Osteoblast (primary cell): ENCODE results near the gene ELOVL6. TPM values are rescaled to one million over a fixed set of nuclear protein-coding genes. Genes with fewer than 3 reads are reported as not detected.
"Not testable (repeated sequence)": the region's sequence is repeated elsewhere in the genome, so short reads cannot be mapped to it uniquely, and the experiment has no call there.

Experiments used
- DNase-seq: peaks from one replicate; pipeline ENCODE4 v3.0.0; 2011; ENCODE audit warnings: low spot score, mixed read lengths; ENCODE audit not compliant: insufficient read length; ENCODE audit errors: missing footprints
- H2AFZ ChIP-seq: 2 replicates; pipeline ENCODE4 v1.6.0; 2011; ENCODE audit warnings: mild to moderate bottlenecking, low read length
- H3K27ac ChIP-seq: 2 replicates; pipeline ENCODE4 v1.5.1; 2011; ENCODE audit warnings: mild to moderate bottlenecking, low read depth, low read length, moderate library complexity
- H3K27me3 ChIP-seq: 2 replicates; pipeline ENCODE4 v1.6.0; 2012; ENCODE audit warnings: mild to moderate bottlenecking, control low read depth, inconsistent platforms, low read length, moderate library complexity; ENCODE audit not compliant: insufficient read depth
- H3K36me3 ChIP-seq: 2 replicates; pipeline ENCODE4 v1.5.1; 2011; ENCODE audit warnings: mild to moderate bottlenecking, low read length, control low read depth, moderate library complexity; ENCODE audit not compliant: insufficient read depth
- H3K4me1 ChIP-seq: 2 replicates; pipeline ENCODE4 v1.5.1; 2011; ENCODE audit warnings: mild to moderate bottlenecking, low read length, control low read depth, moderate library complexity; ENCODE audit not compliant: insufficient read depth
- H3K4me2 ChIP-seq: 2 replicates; pipeline ENCODE4 v1.6.0; 2011; ENCODE audit warnings: mild to moderate bottlenecking, low read length; ENCODE audit not compliant: insufficient read depth
- H3K4me3 ChIP-seq: fragments of 200-600 bp; sonication (generic); 3 replicates; pipeline ENCODE4 v1.5.1; 2012; ENCODE audit warnings: mild to moderate bottlenecking, low read length, inconsistent platforms; ENCODE audit not compliant: insufficient read depth
- H3K79me2 ChIP-seq: 2 replicates; pipeline ENCODE4 v1.6.0; 2012; ENCODE audit warnings: mild to moderate bottlenecking, low read length, control low read depth, inconsistent platforms; ENCODE audit not compliant: insufficient read depth
- H3K9me3 ChIP-seq: 2 replicates; pipeline ENCODE4 v1.5.1; 2011; ENCODE audit warnings: low read depth, low read length, control low read depth
- H4K20me1 ChIP-seq: 2 replicates; pipeline ENCODE4 v1.6.0; 2012; ENCODE audit warnings: mild to moderate bottlenecking, low read length, control low read depth; ENCODE audit not compliant: insufficient read depth
- total RNA-seq: library from RNA; depleted of rRNA; stranded (reverse); fragments of >200 nt; gene quantifications from 2 replicates; pipeline ENCODE4 v1.2.3, GENCODE V29; 2012
- TF ChIP-seq, protein P1 (sequence below): IDR thresholded peaks from 2 replicates; pipeline ENCODE4 v1.5.1; 2011; ENCODE audit warnings: mild to moderate bottlenecking, low read depth, low read length, moderate library complexity; ENCODE audit errors: extremely low read depth

The ELOVL6 gene
- total RNA-seq, 1 donor, result 12.7 TPM

DNA sequence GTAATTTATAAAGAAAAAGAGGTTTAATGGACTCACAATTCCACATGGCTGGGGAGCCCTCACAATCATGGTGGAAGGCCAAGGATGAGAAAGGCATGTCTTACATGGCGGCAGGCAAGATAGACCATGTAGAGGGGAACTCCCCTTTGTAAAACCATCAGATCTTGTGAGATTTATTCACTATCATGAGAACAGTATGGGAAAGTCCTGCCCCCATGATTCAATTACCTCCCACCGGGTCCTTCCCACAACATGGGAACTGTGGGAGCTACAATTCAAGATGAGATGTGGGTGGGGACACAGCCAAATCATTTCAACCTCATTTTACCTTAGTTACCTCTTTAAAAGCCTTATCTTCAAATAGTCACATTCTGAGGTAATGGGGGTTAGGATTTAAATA is 30.9 kb upstream of the ELOVL6 start:
- H3K79me2 ChIP-seq, result no peaks in the 10 kb centered on the region
- DNase-seq, result no peak
- TF ChIP-seq, protein P1, sequence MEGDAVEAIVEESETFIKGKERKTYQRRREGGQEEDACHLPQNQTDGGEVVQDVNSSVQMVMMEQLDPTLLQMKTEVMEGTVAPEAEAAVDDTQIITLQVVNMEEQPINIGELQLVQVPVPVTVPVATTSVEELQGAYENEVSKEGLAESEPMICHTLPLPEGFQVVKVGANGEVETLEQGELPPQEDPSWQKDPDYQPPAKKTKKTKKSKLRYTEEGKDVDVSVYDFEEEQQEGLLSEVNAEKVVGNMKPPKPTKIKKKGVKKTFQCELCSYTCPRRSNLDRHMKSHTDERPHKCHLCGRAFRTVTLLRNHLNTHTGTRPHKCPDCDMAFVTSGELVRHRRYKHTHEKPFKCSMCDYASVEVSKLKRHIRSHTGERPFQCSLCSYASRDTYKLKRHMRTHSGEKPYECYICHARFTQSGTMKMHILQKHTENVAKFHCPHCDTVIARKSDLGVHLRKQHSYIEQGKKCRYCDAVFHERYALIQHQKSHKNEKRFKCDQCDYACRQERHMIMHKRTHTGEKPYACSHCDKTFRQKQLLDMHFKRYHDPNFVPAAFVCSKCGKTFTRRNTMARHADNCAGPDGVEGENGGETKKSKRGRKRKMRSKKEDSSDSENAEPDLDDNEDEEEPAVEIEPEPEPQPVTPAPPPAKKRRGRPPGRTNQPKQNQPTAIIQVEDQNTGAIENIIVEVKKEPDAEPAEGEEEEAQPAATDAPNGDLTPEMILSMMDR, result no peak
- peaks cover 5% of the 10 kb centered on the region for H3K4me1 ChIP-seq
- H3K4me2 ChIP-seq, result no peak overlapping the region
- H3K36me3 ChIP-seq, result no peaks in the 10 kb centered on the region
- no peaks in the 10 kb centered on the region for H4K20me1 ChIP-seq
- H3K9me3 ChIP-seq, result no peaks in the 10 kb centered on the region
- no peak overlapping the region for H2AFZ ChIP-seq
- H3K4me3 ChIP-seq, result no peak overlapping the region
- H3K27me3 ChIP-seq, result no peaks in the 10 kb centered on the region
- H3K27ac ChIP-seq, result no peak overlapping the region

DNA sequence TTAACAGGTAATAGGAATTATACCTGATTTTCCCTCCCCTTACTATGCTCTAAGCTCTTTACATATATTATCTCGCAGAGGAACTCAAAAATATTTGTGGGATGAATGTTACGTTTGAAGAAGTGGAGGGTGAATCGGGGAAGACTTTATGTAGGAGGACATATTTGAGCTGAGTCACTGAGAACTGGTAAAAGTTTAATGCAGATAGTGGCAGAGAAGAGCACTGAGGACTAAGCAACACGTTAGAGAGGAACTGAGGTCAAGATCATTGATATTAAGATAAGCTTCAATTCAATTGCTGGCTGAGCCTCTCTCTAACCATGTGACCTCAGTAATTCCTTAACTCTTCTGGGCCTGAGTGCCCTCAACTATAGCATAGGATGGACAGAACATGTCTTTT is 26.4 kb upstream of the ELOVL6 start:
- Histone ChIP-seq H3K79me2 (no peaks in the 10 kb centered on the region), H3K4me2 (no peak overlapping the region), H3K9me3 (no peaks in the 10 kb centered on the region), H3K27me3 (no peaks in the 10 kb centered on the region), H3K27ac (no peak overlapping the region), H3K4me1 (no peaks in the 10 kb centered on the region), H4K20me1 (no peaks in the 10 kb centered on the region), H3K36me3 (no peaks in the 10 kb centered on the region), H2AFZ (peak overlapping the region; percentile 48), H3K4me3 (no peak overlapping the region)
- TF ChIP-seq, protein P1, result no peak
- DNase-seq, result no peak

DNA sequence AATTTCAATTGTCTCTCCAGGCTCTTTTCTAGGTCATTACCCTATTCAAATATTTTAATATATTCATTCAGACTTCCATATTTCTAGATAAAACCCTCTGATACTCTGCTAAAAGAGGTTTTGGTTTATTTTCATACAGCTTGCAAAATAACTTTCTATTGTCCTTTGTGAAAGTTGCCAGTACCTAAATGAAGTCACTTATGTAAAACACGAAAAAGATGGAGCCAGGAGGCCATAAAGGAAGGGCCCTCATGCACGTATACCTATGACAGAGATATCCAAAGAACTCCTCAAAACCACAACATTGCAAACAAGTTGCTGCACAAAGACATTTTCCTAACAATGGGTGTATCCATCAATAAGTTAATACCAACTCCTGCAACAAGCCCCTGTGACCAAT is 25.7 kb upstream of the ELOVL6 start:
- no peaks in the 10 kb centered on the region for H3K27me3 ChIP-seq
- TF ChIP-seq, protein P1, result no peak

DNA sequence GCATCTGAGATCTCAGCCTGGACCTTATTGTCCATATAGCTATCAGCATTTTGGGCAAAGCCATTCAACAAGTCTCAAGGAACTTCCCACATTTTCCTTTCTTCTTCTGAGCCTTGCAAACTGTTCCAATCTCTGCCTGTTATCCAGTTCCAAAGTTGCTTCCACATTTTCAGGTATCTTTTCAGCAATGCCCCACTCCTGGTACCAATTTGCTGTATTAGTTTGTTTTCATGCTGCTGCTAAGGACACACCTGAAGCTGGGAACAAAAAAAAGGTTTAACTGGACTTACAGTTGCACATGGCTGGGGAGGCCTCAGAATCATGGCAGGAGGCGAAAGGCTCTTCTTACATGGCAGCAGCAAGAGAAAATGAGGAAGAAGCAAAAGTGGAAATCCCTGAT is 20.5 kb upstream of the ELOVL6 start:
- not testable (repeated sequence) for H3K27ac ChIP-seq, H2AFZ ChIP-seq, H3K27me3 ChIP-seq, H3K4me2 ChIP-seq, DNase-seq, H3K4me1 ChIP-seq, H3K36me3 ChIP-seq, H3K4me3 ChIP-seq, H4K20me1 ChIP-seq, H3K79me2 ChIP-seq, H3K9me3 ChIP-seq

More for the DNA sequence above, 25.7 kb upstream of the ELOVL6 start:
- Histone ChIP-seq H3K4me1 (no peaks in the 10 kb centered on the region), H3K4me2 (no peak overlapping the region), H3K9me3 (no peaks in the 10 kb centered on the region), H3K36me3 (no peaks in the 10 kb centered on the region), H3K27ac (no peak overlapping the region), H4K20me1 (no peaks in the 10 kb centered on the region), H3K79me2 (no peaks in the 10 kb centered on the region), H3K4me3 (no peak overlapping the region), H2AFZ (no peak overlapping the region)
- no peak for DNase-seq

DNA sequence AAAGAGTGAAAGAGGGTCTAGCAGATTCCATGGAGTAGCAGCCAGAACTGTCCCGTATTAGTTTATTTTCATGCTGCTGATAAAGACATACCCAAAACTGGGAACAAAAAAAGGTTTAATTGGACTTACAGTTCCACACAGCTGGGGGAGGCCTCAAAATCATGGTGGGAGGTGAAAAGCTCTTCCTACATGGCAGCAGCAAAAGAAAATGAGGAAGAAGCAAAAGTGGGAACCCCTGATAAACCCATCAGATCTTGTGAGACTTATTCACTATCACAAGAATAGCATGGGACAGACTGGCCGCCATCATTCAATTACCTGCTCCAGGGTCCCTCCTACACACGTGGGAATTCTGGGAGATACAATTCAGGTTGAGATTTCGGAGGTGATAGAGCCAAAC is 18.8 kb upstream of the ELOVL6 start:
- H3K36me3 ChIP-seq, H3K4me2 ChIP-seq, H2AFZ ChIP-seq, H3K27me3 ChIP-seq, H3K4me3 ChIP-seq, H3K79me2 ChIP-seq, H3K4me1 ChIP-seq, H3K27ac ChIP-seq, DNase-seq, H4K20me1 ChIP-seq, H3K9me3 ChIP-seq: not testable (repeated sequence)
